ENCODE data around the gene JARID2. TPM values are rescaled to one million over a fixed set of nuclear protein-coding genes. Genes with fewer than 3 reads are reported as not detected.

JARID2 gene
- total RNA-seq, 1 experiment from 2014 or later: 21.0 TPM

DNA sequence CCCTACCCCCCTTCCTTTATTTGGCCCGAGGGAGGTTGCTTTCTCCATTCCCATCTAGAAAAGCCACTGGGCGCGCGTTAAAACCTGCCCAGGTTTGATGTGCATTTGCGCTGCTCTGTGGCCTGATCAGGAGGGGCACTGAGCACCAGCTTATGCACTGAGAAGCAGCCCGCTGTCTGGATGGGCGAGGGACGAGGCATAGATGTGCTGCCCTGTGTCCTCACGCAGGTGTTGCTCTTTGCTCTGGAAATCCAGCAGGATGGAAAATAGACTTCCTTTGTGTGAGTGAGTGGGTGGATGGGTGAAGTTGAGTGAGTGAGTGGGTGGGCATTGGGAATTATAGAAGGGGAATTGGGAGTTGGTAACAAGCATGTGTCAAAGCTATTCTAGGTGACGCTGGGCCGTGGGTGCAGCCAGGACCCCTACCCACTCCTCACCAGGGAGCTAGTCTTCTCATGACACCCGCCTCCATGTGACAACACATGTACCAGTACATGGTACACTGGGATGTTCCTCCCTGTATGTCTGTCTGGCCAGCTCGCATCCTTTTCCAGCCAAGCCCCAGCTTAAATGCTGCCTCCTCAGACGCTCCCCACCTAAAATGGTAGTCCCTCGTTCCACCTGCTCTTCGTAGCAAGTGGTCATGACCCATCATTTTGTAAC, 254.3 kb downstream of the JARID2 start:
- DNase-seq (ENCODE audit: unreplicated experiment): no peak
- intact Hi-C loops (cut with micrococcal nuclease): no loop called here
- ChIA-PET CTCF (no interaction called here), POLR2A (no interaction called here)
- Mint-ChIP-seq H3K4me1 (ENCODE audit: insufficient read depth, unreplicated experiment) (peaks cover 32% of the 10 kb centered on the region), H3K27me3 (ENCODE audit: insufficient read depth, unreplicated experiment) (no peaks in the 10 kb centered on the region), H3K36me3 (ENCODE audit: insufficient read depth, unreplicated experiment) (peaks cover 50% of the 10 kb centered on the region), H3K9me3 (ENCODE audit: unreplicated experiment) (no peaks in the 10 kb centered on the region), H3K4me3 (ENCODE audit: unreplicated experiment) (no peak overlapping the region), H3K27ac (ENCODE audit: low read depth, unreplicated experiment) (no peak overlapping the region)
- TF ChIP-seq, protein P1, sequence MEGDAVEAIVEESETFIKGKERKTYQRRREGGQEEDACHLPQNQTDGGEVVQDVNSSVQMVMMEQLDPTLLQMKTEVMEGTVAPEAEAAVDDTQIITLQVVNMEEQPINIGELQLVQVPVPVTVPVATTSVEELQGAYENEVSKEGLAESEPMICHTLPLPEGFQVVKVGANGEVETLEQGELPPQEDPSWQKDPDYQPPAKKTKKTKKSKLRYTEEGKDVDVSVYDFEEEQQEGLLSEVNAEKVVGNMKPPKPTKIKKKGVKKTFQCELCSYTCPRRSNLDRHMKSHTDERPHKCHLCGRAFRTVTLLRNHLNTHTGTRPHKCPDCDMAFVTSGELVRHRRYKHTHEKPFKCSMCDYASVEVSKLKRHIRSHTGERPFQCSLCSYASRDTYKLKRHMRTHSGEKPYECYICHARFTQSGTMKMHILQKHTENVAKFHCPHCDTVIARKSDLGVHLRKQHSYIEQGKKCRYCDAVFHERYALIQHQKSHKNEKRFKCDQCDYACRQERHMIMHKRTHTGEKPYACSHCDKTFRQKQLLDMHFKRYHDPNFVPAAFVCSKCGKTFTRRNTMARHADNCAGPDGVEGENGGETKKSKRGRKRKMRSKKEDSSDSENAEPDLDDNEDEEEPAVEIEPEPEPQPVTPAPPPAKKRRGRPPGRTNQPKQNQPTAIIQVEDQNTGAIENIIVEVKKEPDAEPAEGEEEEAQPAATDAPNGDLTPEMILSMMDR (IDR thresholded peaks at IDR 0.05; ENCODE audit: unreplicated experiment): no peak
- BruUV-seq (replicated peaks): no TSS peak

DNA sequence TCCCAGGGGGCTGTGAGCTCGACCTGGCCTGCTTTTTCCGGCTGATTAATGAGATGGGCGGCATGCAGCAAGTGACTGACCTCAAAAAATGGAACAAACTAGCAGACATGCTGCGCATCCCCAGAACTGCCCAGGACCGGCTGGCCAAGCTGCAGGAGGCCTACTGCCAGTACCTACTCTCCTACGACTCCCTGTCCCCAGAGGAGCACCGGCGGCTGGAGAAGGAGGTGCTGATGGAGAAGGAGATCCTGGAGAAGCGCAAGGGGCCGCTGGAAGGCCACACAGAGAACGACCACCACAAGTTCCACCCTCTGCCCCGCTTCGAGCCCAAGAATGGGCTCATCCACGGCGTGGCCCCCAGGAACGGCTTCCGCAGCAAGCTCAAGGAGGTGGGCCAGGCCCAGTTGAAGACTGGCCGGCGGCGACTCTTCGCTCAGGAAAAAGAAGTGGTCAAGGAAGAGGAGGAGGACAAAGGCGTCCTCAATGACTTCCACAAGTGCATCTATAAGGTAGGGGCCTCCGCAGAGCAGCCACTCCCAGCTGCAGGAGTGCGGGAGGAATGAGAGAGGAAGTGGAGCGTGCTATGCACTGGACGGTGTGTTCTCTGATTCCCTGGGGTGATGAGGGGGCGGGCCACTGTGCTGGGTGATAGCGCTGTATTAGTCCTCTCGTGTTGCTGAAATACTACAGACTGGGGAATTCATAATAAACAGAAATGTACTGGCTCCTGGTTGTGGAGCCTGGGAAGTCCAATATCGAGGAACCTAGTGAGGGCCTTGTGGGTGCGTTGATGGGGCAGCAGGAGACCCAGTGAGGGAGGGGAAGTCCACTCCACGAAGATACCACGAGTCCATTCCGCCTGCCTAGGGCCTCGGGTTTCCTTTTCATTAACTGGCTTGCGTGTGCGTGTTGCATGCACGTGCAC, 255.3 kb downstream of the JARID2 start:
- no peak overlapping the region for H3K4me3 Mint-ChIP-seq (ENCODE audit: unreplicated experiment)

DNA sequence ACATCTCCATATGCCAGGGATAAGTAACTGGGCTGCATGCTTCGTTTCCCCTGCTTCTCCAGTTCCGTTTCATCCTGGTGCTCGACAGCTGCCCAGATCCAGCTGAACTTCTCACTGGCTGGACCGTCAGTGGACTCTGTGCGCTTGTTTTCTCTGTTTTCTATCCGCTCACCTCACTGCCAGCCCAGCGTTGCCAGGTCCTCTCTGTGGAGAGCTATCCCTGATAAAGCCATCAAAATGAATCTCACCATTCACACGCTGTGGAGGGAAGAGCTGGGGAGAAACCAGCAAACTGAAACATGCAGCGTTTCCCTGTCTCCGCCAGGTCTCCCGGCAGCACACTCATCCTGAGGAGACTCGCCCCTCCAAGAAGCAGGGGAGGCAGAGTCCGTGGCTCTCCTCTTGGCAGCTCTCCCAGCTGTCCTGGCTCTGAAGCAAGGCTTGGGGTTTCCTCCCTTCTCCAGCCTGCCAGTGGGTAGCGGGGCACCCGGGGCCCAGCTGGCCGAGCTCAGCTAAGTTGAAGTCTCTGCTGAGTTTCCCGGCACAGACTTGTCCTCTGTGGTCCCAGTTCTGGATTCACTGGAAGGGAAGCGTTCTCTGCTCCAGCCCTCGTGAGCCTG, 256.1 kb downstream of the JARID2 start:
- TF ChIP-seq, protein P1 (IDR thresholded peaks at IDR 0.05; ENCODE audit: unreplicated experiment): no peak
- intact Hi-C loops (cut with micrococcal nuclease): no loop called here
- CTCF ChIA-PET: no interaction called here
- H3K4me1 Mint-ChIP-seq (ENCODE audit: insufficient read depth, unreplicated experiment): peaks cover 27% of the 10 kb centered on the region
- DNase-seq (ENCODE audit: unreplicated experiment): peak; percentile 62
- no TSS peak for BruUV-seq (replicated peaks)
- no peak overlapping the region for H3K27ac Mint-ChIP-seq (ENCODE audit: low read depth, unreplicated experiment)
- no peaks in the 10 kb centered on the region for H3K27me3 Mint-ChIP-seq (ENCODE audit: insufficient read depth, unreplicated experiment)
- no peak overlapping the region for H3K4me3 Mint-ChIP-seq (ENCODE audit: unreplicated experiment)
- H3K9me3 Mint-ChIP-seq (ENCODE audit: unreplicated experiment): no peaks in the 10 kb centered on the region
- H3K36me3 Mint-ChIP-seq (ENCODE audit: insufficient read depth, unreplicated experiment): peaks cover 47% of the 10 kb centered on the region
- POLR2A ChIA-PET: no interaction called here

More for the DNA sequence above, 255.3 kb downstream of the JARID2 start:
- POLR2A ChIA-PET: no interaction called here
- Mint-ChIP-seq H3K27me3 (ENCODE audit: insufficient read depth, unreplicated experiment) (no peaks in the 10 kb centered on the region), H3K36me3 (ENCODE audit: insufficient read depth, unreplicated experiment) (peaks cover 49% of the 10 kb centered on the region), H3K4me1 (ENCODE audit: insufficient read depth, unreplicated experiment) (peaks cover 27% of the 10 kb centered on the region), H3K27ac (ENCODE audit: low read depth, unreplicated experiment) (no peak overlapping the region), H3K9me3 (ENCODE audit: unreplicated experiment) (no peaks in the 10 kb centered on the region)
- DNase-seq (ENCODE audit: unreplicated experiment): no peak
- intact Hi-C loops (cut with micrococcal nuclease): no loop called here
- BruUV-seq (replicated peaks): no TSS peak
- TF ChIP-seq, protein P1 (IDR thresholded peaks at IDR 0.05; ENCODE audit: unreplicated experiment): no peak
- CTCF ChIA-PET: no interaction called here
